ENCODE data around the gene TNFRSF19. TPM values are rescaled to one million over a fixed set of nuclear protein-coding genes. Genes with fewer than 3 reads are reported as not detected.

TNFRSF19 gene
- total RNA-seq, 1 experiment from 2014 or later: 0.54 TPM

- DNase-seq (ENCODE audit: low read depth, low spot score) (no peak), ATAC-seq (no peak)
- no peaks in the 10 kb centered on the region; the same call in 1 of the 2 replicates for H3K27me3 ChIP-seq (ENCODE audit: control insufficient read depth, insufficient read depth, low read length)
- TF ChIP-seq SIN3A (IDR thresholded peaks at IDR 0.05; ENCODE audit: borderline replicate concordance, insufficient read depth, low read depth, low read length) (no peak), CTCF (IDR thresholded peaks at IDR 0.05) (no peak), TCF7L2 (IDR thresholded peaks at IDR 0.05; ENCODE audit: low read depth, low read length) (no peak), POLR2AphosphoS5 (IDR thresholded peaks at IDR 0.05; ENCODE audit: low read depth, low read length) (no peak)
- TF ChIP-seq, protein P1, sequence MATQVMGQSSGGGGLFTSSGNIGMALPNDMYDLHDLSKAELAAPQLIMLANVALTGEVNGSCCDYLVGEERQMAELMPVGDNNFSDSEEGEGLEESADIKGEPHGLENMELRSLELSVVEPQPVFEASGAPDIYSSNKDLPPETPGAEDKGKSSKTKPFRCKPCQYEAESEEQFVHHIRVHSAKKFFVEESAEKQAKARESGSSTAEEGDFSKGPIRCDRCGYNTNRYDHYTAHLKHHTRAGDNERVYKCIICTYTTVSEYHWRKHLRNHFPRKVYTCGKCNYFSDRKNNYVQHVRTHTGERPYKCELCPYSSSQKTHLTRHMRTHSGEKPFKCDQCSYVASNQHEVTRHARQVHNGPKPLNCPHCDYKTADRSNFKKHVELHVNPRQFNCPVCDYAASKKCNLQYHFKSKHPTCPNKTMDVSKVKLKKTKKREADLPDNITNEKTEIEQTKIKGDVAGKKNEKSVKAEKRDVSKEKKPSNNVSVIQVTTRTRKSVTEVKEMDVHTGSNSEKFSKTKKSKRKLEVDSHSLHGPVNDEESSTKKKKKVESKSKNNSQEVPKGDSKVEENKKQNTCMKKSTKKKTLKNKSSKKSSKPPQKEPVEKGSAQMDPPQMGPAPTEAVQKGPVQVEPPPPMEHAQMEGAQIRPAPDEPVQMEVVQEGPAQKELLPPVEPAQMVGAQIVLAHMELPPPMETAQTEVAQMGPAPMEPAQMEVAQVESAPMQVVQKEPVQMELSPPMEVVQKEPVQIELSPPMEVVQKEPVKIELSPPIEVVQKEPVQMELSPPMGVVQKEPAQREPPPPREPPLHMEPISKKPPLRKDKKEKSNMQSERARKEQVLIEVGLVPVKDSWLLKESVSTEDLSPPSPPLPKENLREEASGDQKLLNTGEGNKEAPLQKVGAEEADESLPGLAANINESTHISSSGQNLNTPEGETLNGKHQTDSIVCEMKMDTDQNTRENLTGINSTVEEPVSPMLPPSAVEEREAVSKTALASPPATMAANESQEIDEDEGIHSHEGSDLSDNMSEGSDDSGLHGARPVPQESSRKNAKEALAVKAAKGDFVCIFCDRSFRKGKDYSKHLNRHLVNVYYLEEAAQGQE (IDR thresholded peaks at IDR 0.05; ENCODE audit: insufficient read depth in 1 of 2, low read depth in 2 of 2, low read length in 1 of 2): no peak
- no peaks in the 10 kb centered on the region for H3K4me1 ChIP-seq (ENCODE audit: control insufficient read depth, insufficient read depth, low read length)
- H3K36me3 ChIP-seq (ENCODE audit: control insufficient read depth, insufficient read depth, low read length): no peaks in the 10 kb centered on the region
- in situ Hi-C loops (cut with HindIII; ENCODE audit: low pct_unique_long_range_greater_than_20kb, low sequenced_read_pairs): no loop called here
- intact Hi-C loops (cut with micrococcal nuclease; ENCODE audit: unreplicated experiment): no loop called here
- H3K27ac ChIP-seq (ENCODE audit: low read length): no peak overlapping the region
- BruUV-seq (replicated peaks): no TSS peak
- no peak overlapping the region for H3K4me3 ChIP-seq (ENCODE audit: low read depth in 2 of 2, low read length in 2 of 2)
- ChIA-PET POLR2A (no interaction called here), CTCF (no interaction called here)
- no peaks in the 10 kb centered on the region for H3K9me3 ChIP-seq (ENCODE audit: control insufficient read depth, insufficient read depth, low read depth, low read length)
These were observed 81.7 kb downstream of the TNFRSF19 start for GRCh38 chr13:23651887-23652286.

- no TSS peak for BruUV-seq (replicated peaks)
- ATAC-seq (no peak), DNase-seq (ENCODE audit: low read depth, low spot score) (no peak)
- ChIA-PET POLR2A (no interaction called here), CTCF (no interaction called here)
- no peaks in the 10 kb centered on the region for H3K36me3 ChIP-seq (ENCODE audit: control insufficient read depth, insufficient read depth, low read length)
- no peak overlapping the region for H3K4me3 ChIP-seq (ENCODE audit: low read depth in 2 of 2, low read length in 2 of 2)
- in situ Hi-C loops (cut with HindIII; ENCODE audit: low pct_unique_long_range_greater_than_20kb, low sequenced_read_pairs) (no loop called here), intact Hi-C loops (cut with micrococcal nuclease; ENCODE audit: unreplicated experiment) (no loop called here)
- H3K27me3 ChIP-seq (ENCODE audit: control insufficient read depth, insufficient read depth, low read length): no peaks in the 10 kb centered on the region; the same call in 1 of the 2 replicates
- TF ChIP-seq SIN3A (IDR thresholded peaks at IDR 0.05; ENCODE audit: borderline replicate concordance, insufficient read depth, low read depth, low read length) (no peak), CTCF (IDR thresholded peaks at IDR 0.05) (no peak), TCF7L2 (IDR thresholded peaks at IDR 0.05; ENCODE audit: low read depth, low read length) (no peak), POLR2AphosphoS5 (IDR thresholded peaks at IDR 0.05; ENCODE audit: low read depth, low read length) (no peak)
- TF ChIP-seq, protein P1 (IDR thresholded peaks at IDR 0.05; ENCODE audit: insufficient read depth in 1 of 2, low read depth in 2 of 2, low read length in 1 of 2): no peak
- no peaks in the 10 kb centered on the region for H3K9me3 ChIP-seq (ENCODE audit: control insufficient read depth, insufficient read depth, low read depth, low read length)
- H3K4me1 ChIP-seq (ENCODE audit: control insufficient read depth, insufficient read depth, low read length): no peaks in the 10 kb centered on the region
- H3K27ac ChIP-seq (ENCODE audit: low read length): no peak overlapping the region
These were observed 82.9 kb downstream of the TNFRSF19 start for GRCh38 chr13:23652909-23653726.

Data from Panc1 (cell line).